ENCODE data around the gene TUBG2. TPM values are rescaled to one million over a fixed set of nuclear protein-coding genes. Genes with fewer than 3 reads are reported as not detected.

Gene TUBG2
- total RNA-seq, 1 donor from 2014 or later, result 32.8 TPM

- peak within 1 kb of the TSS; percentile 95 for H3K27ac Mint-ChIP-seq (ENCODE audit: unreplicated experiment)
- DNase-seq (ENCODE audit: extremely low spot score, unreplicated experiment), result no peak
These were observed 17.4 kb downstream of the TUBG2 start, which contains the start of gene PLEKHH3 for GRCh38 chr17:42676424-42677011. TSS of gene PLEKHH3 (minus strand) at chr17:42676994. CDS start at chr17:42676563, 431 bp downstream.

GRCh38 chr17:42677012-42677857, 18.2 kb downstream of the TUBG2 start:
- Mint-ChIP-seq H3K36me3 (ENCODE audit: unreplicated experiment) (no peaks in the 10 kb centered on the region), H3K4me3 (ENCODE audit: unreplicated experiment) (peak overlapping the region; percentile 86), H3K27ac (ENCODE audit: unreplicated experiment) (peak overlapping the region; percentile 95), H3K4me1 (ENCODE audit: unreplicated experiment) (peaks cover 46% of the 10 kb centered on the region), H3K27me3 (ENCODE audit: unreplicated experiment) (no peaks in the 10 kb centered on the region), H3K9me3 (ENCODE audit: unreplicated experiment) (no peaks in the 10 kb centered on the region)
- no peak for TF ChIP-seq CTCF (IDR thresholded peaks at IDR 0.05)
- DNase-seq (ENCODE audit: extremely low spot score, unreplicated experiment), result peak; percentile 100

More at GRCh38 chr17:42676424-42677011, 17.4 kb downstream of the TUBG2 start, which contains the start of gene PLEKHH3:
- Mint-ChIP-seq H3K27me3 (ENCODE audit: unreplicated experiment) (no peaks in the 10 kb centered on the region), H3K4me1 (ENCODE audit: unreplicated experiment) (peaks cover 42% of the 10 kb centered on the region), H3K36me3 (ENCODE audit: unreplicated experiment) (peaks cover 4% of the 10 kb centered on the region), H3K9me3 (ENCODE audit: unreplicated experiment) (no peaks in the 10 kb centered on the region), H3K4me3 (ENCODE audit: unreplicated experiment) (peak within 1 kb of the TSS; percentile 86)
- peak; percentile 32 for TF ChIP-seq CTCF (IDR thresholded peaks at IDR 0.05)

- H3K9me3 Mint-ChIP-seq (ENCODE audit: unreplicated experiment), result no peaks in the 10 kb centered on the region
- DNase-seq (ENCODE audit: extremely low spot score, unreplicated experiment), result peak; percentile 92
- TF ChIP-seq CTCF (IDR thresholded peaks at IDR 0.05), result no peak
These were observed 19.1 kb downstream of the TUBG2 start for GRCh38 chr17:42677921-42678781.

GRCh38 chr17:42678951-42679491, 19.9 kb downstream of the TUBG2 start:
- Mint-ChIP-seq H3K4me3 (ENCODE audit: unreplicated experiment) (peak overlapping the region; percentile 86), H3K9me3 (ENCODE audit: unreplicated experiment) (no peaks in the 10 kb centered on the region), H3K27me3 (ENCODE audit: unreplicated experiment) (no peaks in the 10 kb centered on the region), H3K36me3 (ENCODE audit: unreplicated experiment) (no peaks in the 10 kb centered on the region), H3K4me1 (ENCODE audit: unreplicated experiment) (peaks cover 56% of the 10 kb centered on the region), H3K27ac (ENCODE audit: unreplicated experiment) (peak overlapping the region; percentile 95)
- no peak for DNase-seq (ENCODE audit: extremely low spot score, unreplicated experiment)
- TF ChIP-seq CTCF (IDR thresholded peaks at IDR 0.05), result no peak

More at GRCh38 chr17:42677921-42678781, 19.1 kb downstream of the TUBG2 start:
- Mint-ChIP-seq H3K27me3 (ENCODE audit: unreplicated experiment) (no peaks in the 10 kb centered on the region), H3K36me3 (ENCODE audit: unreplicated experiment) (no peaks in the 10 kb centered on the region), H3K4me3 (ENCODE audit: unreplicated experiment) (peak overlapping the region; percentile 86), H3K4me1 (ENCODE audit: unreplicated experiment) (peaks cover 51% of the 10 kb centered on the region), H3K27ac (ENCODE audit: unreplicated experiment) (peak overlapping the region; percentile 95)
